DND-41 (cell line): Measurements from ENCODE around the gene DDX4.

ENCODE experiments used
- EZH2 ChIP-seq: IDR thresholded peaks from 3 replicates; pipeline ENCODE4 v1.6.1; 2012; ENCODE audit warnings: borderline replicate concordance, low read depth, mild to moderate bottlenecking, moderate library complexity, low read length, inconsistent platforms; ENCODE audit not compliant: severe bottlenecking
- TF ChIP-seq, protein P1 (sequence below): IDR thresholded peaks from 2 replicates; pipeline ENCODE4 v1.5.1; 2012; ENCODE audit warnings: borderline replicate concordance, low read length, moderate library complexity, mild to moderate bottlenecking; ENCODE audit not compliant: poor library complexity, severe bottlenecking; ENCODE audit errors: extremely low read depth

DNA sequence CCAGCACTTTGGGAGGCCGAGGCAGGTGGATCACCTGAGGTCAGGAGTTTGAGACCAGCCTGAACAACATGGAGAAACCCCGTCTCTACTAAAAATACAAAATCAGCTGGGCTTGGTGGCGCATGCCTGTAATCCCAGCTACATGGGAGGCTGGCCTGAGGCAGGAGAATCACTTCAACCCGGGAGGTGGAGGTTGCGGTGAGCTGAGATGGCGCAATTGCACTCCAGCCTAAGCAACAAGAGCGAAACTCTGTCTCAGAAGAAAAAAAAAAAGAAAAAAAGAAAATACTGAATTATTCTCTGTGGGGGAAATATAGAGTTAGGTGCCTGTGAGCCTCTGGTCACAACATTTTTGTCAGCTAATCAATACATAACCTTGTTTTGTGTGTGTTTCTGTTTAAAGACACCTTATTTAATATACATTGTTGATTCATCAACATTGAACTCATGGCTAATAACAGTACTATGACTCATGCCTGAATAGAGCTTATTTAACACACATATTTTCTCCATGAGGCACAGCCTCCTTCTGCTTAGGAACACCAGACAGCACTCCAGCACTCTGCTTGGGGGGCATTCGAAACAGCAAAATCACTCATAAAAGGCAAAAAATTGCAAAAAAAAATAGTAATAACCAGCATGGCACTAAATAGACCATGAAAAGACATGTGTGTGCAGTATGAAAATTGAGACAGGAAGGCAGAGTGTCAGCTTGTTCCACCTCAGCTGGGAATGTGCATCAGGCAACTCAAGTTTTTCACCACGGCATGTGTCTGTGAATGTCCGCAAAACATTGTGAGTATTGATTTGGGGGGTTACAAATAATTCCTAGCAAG, 113.2 kb downstream of the DDX4 start, which contains the start of gene IL31RA:
- TF ChIP-seq, protein P1, sequence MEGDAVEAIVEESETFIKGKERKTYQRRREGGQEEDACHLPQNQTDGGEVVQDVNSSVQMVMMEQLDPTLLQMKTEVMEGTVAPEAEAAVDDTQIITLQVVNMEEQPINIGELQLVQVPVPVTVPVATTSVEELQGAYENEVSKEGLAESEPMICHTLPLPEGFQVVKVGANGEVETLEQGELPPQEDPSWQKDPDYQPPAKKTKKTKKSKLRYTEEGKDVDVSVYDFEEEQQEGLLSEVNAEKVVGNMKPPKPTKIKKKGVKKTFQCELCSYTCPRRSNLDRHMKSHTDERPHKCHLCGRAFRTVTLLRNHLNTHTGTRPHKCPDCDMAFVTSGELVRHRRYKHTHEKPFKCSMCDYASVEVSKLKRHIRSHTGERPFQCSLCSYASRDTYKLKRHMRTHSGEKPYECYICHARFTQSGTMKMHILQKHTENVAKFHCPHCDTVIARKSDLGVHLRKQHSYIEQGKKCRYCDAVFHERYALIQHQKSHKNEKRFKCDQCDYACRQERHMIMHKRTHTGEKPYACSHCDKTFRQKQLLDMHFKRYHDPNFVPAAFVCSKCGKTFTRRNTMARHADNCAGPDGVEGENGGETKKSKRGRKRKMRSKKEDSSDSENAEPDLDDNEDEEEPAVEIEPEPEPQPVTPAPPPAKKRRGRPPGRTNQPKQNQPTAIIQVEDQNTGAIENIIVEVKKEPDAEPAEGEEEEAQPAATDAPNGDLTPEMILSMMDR, result no peak
- no peak for TF ChIP-seq EZH2
